HEK293 (cell line): ENCODE measurements around the gene TTC9B.

ENCODE experiments used
- CTCF ChIA-PET: fragments of 350-600 bp; formaldehyde crosslinking; extraction: SDS; loops from one replicate; lab custom pipeline; 2021; ENCODE audit warnings: antibody characterized with exemption; lab: Yijun Ruan, JAX
- POLR2A ChIA-PET: fragments of 300-600 bp; formaldehyde crosslinking; extraction: SDS; loops from one replicate; lab custom pipeline; 2020; ENCODE audit warnings: antibody characterized with exemption, inconsistent platforms; lab: Yijun Ruan, JAX
- H3K27ac ChIP-seq: fragments of 200-500 bp; sonication (Bioruptor generic); 2 replicates; pipeline ENCODE4 v1.5.1; 2014; ENCODE audit warnings: low read depth, low read length, control low read depth, inconsistent platforms; ENCODE audit errors: extremely low read depth
- H3K36me3 ChIP-seq, 2 experiments: fragments of 200-500 bp in 1 of 2; sonication (Bioruptor generic) in 1 of 2; 1 replicate in 1 of 2; 2 replicates in 1 of 2; pipeline ENCODE4 v1.5.1; 2014 to 2017; ENCODE audit warnings: inconsistent platforms in 2 of 2, low read length in 2 of 2; ENCODE audit not compliant: control insufficient read depth in 2 of 2, insufficient read depth in 1 of 2
- H3K4me1 ChIP-seq: fragments of 200-500 bp; sonication (Bioruptor generic); 2 replicates; pipeline ENCODE4 v1.5.1; 2014; ENCODE audit warnings: mild to moderate bottlenecking, low read length, inconsistent platforms; ENCODE audit not compliant: control insufficient read depth, insufficient read depth
- H3K4me3 ChIP-seq: 2 replicates; pipeline ENCODE4 v1.5.1; 2011; ENCODE audit warnings: low read depth, mild to moderate bottlenecking, control low read depth, low read length, moderate library complexity
- H3K9me3 ChIP-seq: fragments of 200-500 bp; sonication (Bioruptor generic); 2 replicates; pipeline ENCODE4 v1.5.1; 2014; ENCODE audit warnings: low read depth, low read length, inconsistent platforms; ENCODE audit not compliant: control insufficient read depth, insufficient read depth
- CTCF ChIP-seq: fragments of 450-650 bp; formaldehyde crosslinking; IDR thresholded peaks from 2 replicates; pipeline ENCODE4 v1.5.1; 2016; ENCODE audit warnings: missing biosample characterization, missing genetic modification characterization
- HOXC10 ChIP-seq: sonication (generic); formaldehyde crosslinking; IDR thresholded peaks from 2 replicates; pipeline ENCODE4 v1.8.1; 2023; ENCODE audit warnings: mild to moderate bottlenecking, missing genetic modification reagents
- SETDB1 ChIP-seq: IDR thresholded peaks from one replicate; pipeline ENCODE4 v1.6.1; 2017; ENCODE audit warnings: mild to moderate bottlenecking, low read length, moderate library complexity, mixed read lengths; ENCODE audit not compliant: insufficient read length
- SP3 ChIP-seq: fragments of 450-650 bp; formaldehyde crosslinking; IDR thresholded peaks from 2 replicates; pipeline ENCODE4 v1.5.1; 2016; ENCODE audit warnings: missing biosample characterization, missing genetic modification characterization
- TCF7L2 ChIP-seq: IDR thresholded peaks from 2 replicates; pipeline ENCODE4 v1.6.1; 2011; ENCODE audit warnings: low read depth, mild to moderate bottlenecking, inconsistent platforms, low read length, moderate library complexity, borderline replicate concordance
- TRIM28 ChIP-seq: IDR thresholded peaks from 2 replicates; pipeline ENCODE4 v1.6.1; 2011; ENCODE audit warnings: low read length, control low read depth, borderline replicate concordance
- ZBTB6 ChIP-seq: fragments of 450-650 bp; formaldehyde crosslinking; IDR thresholded peaks from 2 replicates; pipeline ENCODE4 v1.5.1; 2017; ENCODE audit warnings: missing biosample characterization, missing genetic modification characterization
- ZEB2 ChIP-seq: fragments of 450-650 bp; formaldehyde crosslinking; IDR thresholded peaks from 2 replicates; pipeline ENCODE4 v1.5.1; 2016; ENCODE audit warnings: missing biosample characterization, missing genetic modification characterization
- ZFP3 ChIP-seq: fragments of 450-650 bp; formaldehyde crosslinking; IDR thresholded peaks from 2 replicates; pipeline ENCODE4 v1.5.1; 2016; ENCODE audit warnings: low read depth, missing biosample characterization, missing genetic modification characterization
- ZFP69B ChIP-seq: fragments of 450-650 bp; formaldehyde crosslinking; IDR thresholded peaks from 2 replicates; pipeline ENCODE4 v1.5.1; 2016; ENCODE audit warnings: missing biosample characterization, missing genetic modification characterization
- ZNF155 ChIP-seq: fragments of 450-650 bp; formaldehyde crosslinking; IDR thresholded peaks from 2 replicates; pipeline ENCODE4 v1.5.1; 2016; ENCODE audit warnings: missing biosample characterization, missing genetic modification characterization
- ZNF157 ChIP-seq: fragments of 450-650 bp; formaldehyde crosslinking; IDR thresholded peaks from 2 replicates; pipeline ENCODE4 v1.5.1; 2016; ENCODE audit warnings: missing biosample characterization, missing genetic modification characterization
- ZNF16 ChIP-seq: fragments of 450-650 bp; formaldehyde crosslinking; IDR thresholded peaks from 2 replicates; pipeline ENCODE4 v1.5.1; 2016; ENCODE audit warnings: low read depth, missing biosample characterization, missing genetic modification characterization
- ZNF2 ChIP-seq: fragments of 450-650 bp; formaldehyde crosslinking; IDR thresholded peaks from 2 replicates; pipeline ENCODE4 v1.5.1; 2016; ENCODE audit warnings: missing biosample characterization, missing genetic modification characterization
- ZNF202 ChIP-seq: fragments of 450-650 bp; formaldehyde crosslinking; IDR thresholded peaks from 2 replicates; pipeline ENCODE4 v1.5.1; 2016; ENCODE audit warnings: missing biosample characterization, missing genetic modification characterization, borderline replicate concordance
- ZNF341 ChIP-seq: fragments of 450-650 bp; formaldehyde crosslinking; IDR thresholded peaks from 2 replicates; pipeline ENCODE4; 2016; ENCODE audit warnings: low read depth, missing biosample characterization, missing genetic modification characterization
- ZNF416 ChIP-seq: fragments of 450-650 bp; formaldehyde crosslinking; IDR thresholded peaks from 2 replicates; pipeline ENCODE4 v1.5.1; 2016; ENCODE audit warnings: missing biosample characterization, missing genetic modification characterization
- ZNF501 ChIP-seq: fragments of 450-650 bp; formaldehyde crosslinking; IDR thresholded peaks from 2 replicates; pipeline ENCODE4 v1.5.1; 2016; ENCODE audit warnings: missing biosample characterization, missing genetic modification characterization
- ZNF544 ChIP-seq: fragments of 450-650 bp; formaldehyde crosslinking; IDR thresholded peaks from 2 replicates; pipeline ENCODE4 v1.5.0; 2017; ENCODE audit warnings: missing biosample characterization, missing genetic modification characterization
- ZNF596 ChIP-seq: fragments of 450-650 bp; IDR thresholded peaks from 2 replicates; pipeline ENCODE4 v1.5.0; 2018; ENCODE audit warnings: missing biosample characterization, mild to moderate bottlenecking, missing genetic modification characterization, moderate library complexity
- ZNF701 ChIP-seq: fragments of 450-650 bp; formaldehyde crosslinking; IDR thresholded peaks from 2 replicates; pipeline ENCODE4 v1.5.1; 2016; ENCODE audit warnings: missing biosample characterization, missing genetic modification characterization
- ZNF704 ChIP-seq: fragments of 450-650 bp; formaldehyde crosslinking; IDR thresholded peaks from 2 replicates; pipeline ENCODE4 v1.5.1; 2016; ENCODE audit warnings: missing biosample characterization, missing genetic modification characterization
- ZNF707 ChIP-seq: fragments of 450-650 bp; formaldehyde crosslinking; IDR thresholded peaks from 2 replicates; pipeline ENCODE4 v1.5.1; 2016; ENCODE audit warnings: missing biosample characterization, missing genetic modification characterization
- TF ChIP-seq, protein P1 (sequence below): fragments of 450-650 bp; formaldehyde crosslinking; IDR thresholded peaks from 2 replicates; pipeline ENCODE4 v1.5.1; 2016; ENCODE audit warnings: missing biosample characterization, missing genetic modification characterization
- TF ChIP-seq, protein P2 (sequence below): fragments of 450-650 bp; formaldehyde crosslinking; IDR thresholded peaks from 2 replicates; pipeline ENCODE4 v1.5.1; 2016; ENCODE audit warnings: missing biosample characterization, missing genetic modification characterization, borderline replicate concordance
- TF ChIP-seq, protein P3 (sequence below): fragments of 450-650 bp; formaldehyde crosslinking; IDR thresholded peaks from 2 replicates; pipeline ENCODE4 v1.5.1; 2017; ENCODE audit warnings: missing biosample characterization, missing genetic modification characterization

Gene TTC9B

DNA sequence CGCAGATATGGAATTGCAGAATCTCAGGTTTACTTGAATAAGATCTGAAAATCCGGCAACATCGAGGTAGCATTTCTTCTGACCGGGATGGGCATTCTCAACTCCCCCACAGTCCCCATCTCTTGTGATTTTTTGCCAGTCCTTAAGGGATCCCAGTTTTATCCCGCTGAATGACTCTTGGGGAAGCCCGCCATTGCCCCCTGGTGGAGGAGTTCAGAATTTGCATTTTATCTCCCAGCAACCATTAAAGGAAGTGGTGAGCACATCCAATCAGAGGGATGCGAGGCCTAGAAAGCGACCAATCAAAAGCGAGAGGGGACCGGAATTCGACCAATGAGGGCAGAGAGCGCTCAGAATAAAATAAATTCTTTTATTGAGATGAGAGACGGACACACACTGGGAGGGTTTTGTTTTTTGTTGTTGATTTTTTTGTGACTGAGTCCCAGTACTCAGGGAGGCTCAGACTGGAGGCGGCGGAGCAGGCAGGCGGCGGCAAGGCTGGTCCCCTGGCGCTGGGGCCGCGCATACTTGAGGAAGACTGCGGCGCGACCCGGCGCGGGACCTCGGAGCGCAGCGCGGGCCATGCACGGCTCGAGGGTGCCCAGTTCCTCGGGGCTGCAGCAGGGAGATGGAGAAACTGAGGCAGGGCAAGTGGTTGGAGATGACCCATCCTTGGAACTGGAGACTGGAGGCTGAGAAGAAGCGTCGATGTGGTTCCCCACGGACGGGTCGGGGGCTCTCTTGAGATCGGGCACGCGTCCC, 3.9 kb upstream of the TTC9B start:
- CTCF ChIA-PET, result interaction anchor here (0.6 to 5.1 kb wide), 9 partner anchors 8 to 113 kb away, joined by 3 to 52 read pairs (median 4); no protein-coding TSS in a partner anchor
- Histone ChIP-seq H3K9me3 (peaks cover 3% of the 10 kb centered on the region), H3K36me3 (no peaks in the 10 kb centered on the region; a peak in 1 of 3 replicates), H3K4me3 (no peak overlapping the region), H3K27ac (no peak overlapping the region), H3K4me1 (peaks cover 18% of the 10 kb centered on the region)
- POLR2A ChIA-PET, result no interaction called here
- TF ChIP-seq HOXC10, result no peak
- no peak for TF ChIP-seq TCF7L2
- TF ChIP-seq, protein P1, sequence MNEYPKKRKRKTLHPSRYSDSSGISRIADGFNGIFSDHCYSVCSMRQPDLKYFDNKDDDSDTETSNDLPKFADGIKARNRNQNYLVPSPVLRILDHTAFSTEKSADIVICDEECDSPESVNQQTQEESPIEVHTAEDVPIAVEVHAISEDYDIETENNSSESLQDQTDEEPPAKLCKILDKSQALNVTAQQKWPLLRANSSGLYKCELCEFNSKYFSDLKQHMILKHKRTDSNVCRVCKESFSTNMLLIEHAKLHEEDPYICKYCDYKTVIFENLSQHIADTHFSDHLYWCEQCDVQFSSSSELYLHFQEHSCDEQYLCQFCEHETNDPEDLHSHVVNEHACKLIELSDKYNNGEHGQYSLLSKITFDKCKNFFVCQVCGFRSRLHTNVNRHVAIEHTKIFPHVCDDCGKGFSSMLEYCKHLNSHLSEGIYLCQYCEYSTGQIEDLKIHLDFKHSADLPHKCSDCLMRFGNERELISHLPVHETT (tag by site-specific recombination), result no peak
- no peak for TF ChIP-seq ZNF704 (tag by site-specific recombination)
- TF ChIP-seq, protein P2, sequence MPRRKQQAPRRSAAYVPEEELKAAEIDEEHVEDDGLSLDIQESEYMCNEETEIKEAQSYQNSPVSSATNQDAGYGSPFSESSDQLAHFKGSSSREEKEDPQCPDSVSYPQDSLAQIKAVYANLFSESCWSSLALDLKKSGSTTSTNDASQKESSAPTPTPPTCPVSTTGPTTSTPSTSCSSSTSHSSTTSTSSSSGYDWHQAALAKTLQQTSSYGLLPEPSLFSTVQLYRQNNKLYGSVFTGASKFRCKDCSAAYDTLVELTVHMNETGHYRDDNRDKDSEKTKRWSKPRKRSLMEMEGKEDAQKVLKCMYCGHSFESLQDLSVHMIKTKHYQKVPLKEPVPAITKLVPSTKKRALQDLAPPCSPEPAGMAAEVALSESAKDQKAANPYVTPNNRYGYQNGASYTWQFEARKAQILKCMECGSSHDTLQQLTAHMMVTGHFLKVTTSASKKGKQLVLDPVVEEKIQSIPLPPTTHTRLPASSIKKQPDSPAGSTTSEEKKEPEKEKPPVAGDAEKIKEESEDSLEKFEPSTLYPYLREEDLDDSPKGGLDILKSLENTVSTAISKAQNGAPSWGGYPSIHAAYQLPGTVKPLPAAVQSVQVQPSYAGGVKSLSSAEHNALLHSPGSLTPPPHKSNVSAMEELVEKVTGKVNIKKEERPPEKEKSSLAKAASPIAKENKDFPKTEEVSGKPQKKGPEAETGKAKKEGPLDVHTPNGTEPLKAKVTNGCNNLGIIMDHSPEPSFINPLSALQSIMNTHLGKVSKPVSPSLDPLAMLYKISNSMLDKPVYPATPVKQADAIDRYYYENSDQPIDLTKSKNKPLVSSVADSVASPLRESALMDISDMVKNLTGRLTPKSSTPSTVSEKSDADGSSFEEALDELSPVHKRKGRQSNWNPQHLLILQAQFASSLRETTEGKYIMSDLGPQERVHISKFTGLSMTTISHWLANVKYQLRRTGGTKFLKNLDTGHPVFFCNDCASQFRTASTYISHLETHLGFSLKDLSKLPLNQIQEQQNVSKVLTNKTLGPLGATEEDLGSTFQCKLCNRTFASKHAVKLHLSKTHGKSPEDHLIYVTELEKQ, result no peak
- no peak for TF ChIP-seq ZFP3
- TF ChIP-seq ZNF701 (tag by site-specific recombination), result no peak
- TF ChIP-seq, protein P3, sequence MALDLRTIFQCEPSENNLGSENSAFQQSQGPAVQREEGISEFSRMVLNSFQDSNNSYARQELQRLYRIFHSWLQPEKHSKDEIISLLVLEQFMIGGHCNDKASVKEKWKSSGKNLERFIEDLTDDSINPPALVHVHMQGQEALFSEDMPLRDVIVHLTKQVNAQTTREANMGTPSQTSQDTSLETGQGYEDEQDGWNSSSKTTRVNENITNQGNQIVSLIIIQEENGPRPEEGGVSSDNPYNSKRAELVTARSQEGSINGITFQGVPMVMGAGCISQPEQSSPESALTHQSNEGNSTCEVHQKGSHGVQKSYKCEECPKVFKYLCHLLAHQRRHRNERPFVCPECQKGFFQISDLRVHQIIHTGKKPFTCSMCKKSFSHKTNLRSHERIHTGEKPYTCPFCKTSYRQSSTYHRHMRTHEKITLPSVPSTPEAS (tag by site-specific recombination), result no peak
- peak; percentile 41; the same call in 1 of the 2 replicates for TF ChIP-seq SP3 (tag by site-specific recombination)
- TF ChIP-seq ZNF596, result no peak
- TF ChIP-seq ZBTB6 (tag by site-specific recombination), result no peak
- TF ChIP-seq ZNF707 (tag by site-specific recombination), result no peak
- TF ChIP-seq ZNF2 (tag by site-specific recombination), result 0 out of 2 replicates have a peak, but pooled peaks have one; percentile 46
- no peak for TF ChIP-seq SETDB1
- TF ChIP-seq ZFP69B (tag by site-specific recombination), result no peak; the same call in 1 of the 2 replicates
- TF ChIP-seq TRIM28, result no peak
- TF ChIP-seq ZNF16, result no peak
- peak; percentile 55; the same call in 1 of the 2 replicates for TF ChIP-seq ZEB2 (tag by site-specific recombination)
- TF ChIP-seq ZNF202 (tag by site-specific recombination), result no peak
- TF ChIP-seq ZNF416 (tag by site-specific recombination), result no peak
- TF ChIP-seq ZNF501 (tag by site-specific recombination), result no peak
- peak; percentile 93 for TF ChIP-seq CTCF (tag by site-specific recombination)
- TF ChIP-seq ZNF157 (tag by site-specific recombination), result no peak
- TF ChIP-seq ZNF544 (tag by site-specific recombination), result no peak
- no peak for TF ChIP-seq ZNF341
- no peak for TF ChIP-seq ZNF155 (tag by site-specific recombination)
